Epithelial cell of prostate (primary cell): ENCODE measurements around the gene PIK3IP1.
A peak's percentile ranks its signal among the peaks of the same experiment; 100 is the strongest.

Source experiments
- DNase-seq: peaks from one replicate; pipeline ENCODE4 v3.0.0-alpha.2; 2011; ENCODE audit warnings: low read depth, low spot score
- H3K27ac ChIP-seq: fragments of 450-650 bp; 2 replicates; pipeline ENCODE4 v1.5.1; 2017; ENCODE audit warnings: mild to moderate bottlenecking

PIK3IP1 gene

GRCh38 chr22:31313366-31314147 is 21.3 kb upstream of the PIK3IP1 start:
- DNase-seq: peak; percentile 76
- H3K27ac ChIP-seq: peak overlapping the region; percentile 53

GRCh38 chr22:31308181-31308580 is 15.9 kb upstream of the PIK3IP1 start:
- DNase-seq: no peak

DNA sequence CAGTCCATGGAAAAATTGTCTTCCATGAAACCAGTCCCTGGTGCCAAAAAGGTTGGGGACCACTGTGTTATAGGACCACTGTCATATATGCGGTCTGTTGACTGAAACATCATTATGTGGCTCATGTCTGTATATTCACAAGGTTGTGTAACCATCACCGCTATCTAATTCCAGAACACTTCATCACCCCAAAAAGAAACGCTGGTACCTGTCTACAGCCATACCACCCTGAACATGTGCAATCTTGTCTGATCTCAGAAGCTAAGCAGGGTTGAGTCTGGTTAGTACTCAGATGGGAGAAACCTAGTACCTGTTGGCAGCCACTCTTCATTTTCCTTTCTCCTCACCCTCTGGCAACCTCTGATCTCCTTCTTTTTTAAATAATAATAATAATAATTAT is 12.9 kb upstream of the PIK3IP1 start:
- peak; percentile 80 for DNase-seq

More at GRCh38 chr22:31308181-31308580, 15.9 kb upstream of the PIK3IP1 start:
- no peak overlapping the region for H3K27ac ChIP-seq

GRCh38 chr22:31302537-31302936 is 10.2 kb upstream of the PIK3IP1 start:
- no peak for DNase-seq
- H3K27ac ChIP-seq: no peak overlapping the region

More for the DNA sequence above, 12.9 kb upstream of the PIK3IP1 start:
- peak overlapping the region; percentile 51 for H3K27ac ChIP-seq

- no peak for DNase-seq
- H3K27ac ChIP-seq: no peak overlapping the region
Observed at GRCh38 chr22:31302006-31302405, 9.7 kb upstream of the PIK3IP1 start.

GRCh38 chr22:31300896-31301295 is 8.6 kb upstream of the PIK3IP1 start:
- no peak overlapping the region for H3K27ac ChIP-seq
- DNase-seq: no peak

GRCh38 chr22:31295831-31296657 is 3.8 kb upstream of the PIK3IP1 start:
- H3K27ac ChIP-seq: peak overlapping the region; percentile 97
- DNase-seq: peak; percentile 66

DNA sequence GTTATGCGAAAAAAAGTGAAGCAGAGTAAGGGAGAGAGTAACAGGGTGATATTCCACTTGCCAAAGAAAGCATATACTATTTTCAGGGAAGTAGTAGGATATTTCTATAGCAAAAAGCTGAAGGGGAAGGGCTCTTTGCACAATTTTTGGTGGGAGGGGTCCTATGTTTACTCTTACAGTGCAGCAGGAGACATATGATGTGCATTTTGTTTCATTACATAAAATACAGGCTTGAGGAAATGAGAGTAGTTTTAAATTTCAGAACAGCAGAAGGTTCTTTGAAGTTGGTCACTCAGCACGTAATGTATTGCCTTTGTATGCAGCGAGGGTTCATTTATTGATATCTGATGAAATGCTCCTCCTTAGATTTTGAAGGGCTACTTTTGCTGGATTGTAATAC is 3.1 kb upstream of the PIK3IP1 start:
- DNase-seq: no peak
- peak overlapping the region; percentile 97 for H3K27ac ChIP-seq

- DNase-seq: no peak
- peak overlapping the region; percentile 97 for H3K27ac ChIP-seq
Observed at GRCh38 chr22:31291481-31292235, 630 bp downstream of the PIK3IP1 start.

DNA sequence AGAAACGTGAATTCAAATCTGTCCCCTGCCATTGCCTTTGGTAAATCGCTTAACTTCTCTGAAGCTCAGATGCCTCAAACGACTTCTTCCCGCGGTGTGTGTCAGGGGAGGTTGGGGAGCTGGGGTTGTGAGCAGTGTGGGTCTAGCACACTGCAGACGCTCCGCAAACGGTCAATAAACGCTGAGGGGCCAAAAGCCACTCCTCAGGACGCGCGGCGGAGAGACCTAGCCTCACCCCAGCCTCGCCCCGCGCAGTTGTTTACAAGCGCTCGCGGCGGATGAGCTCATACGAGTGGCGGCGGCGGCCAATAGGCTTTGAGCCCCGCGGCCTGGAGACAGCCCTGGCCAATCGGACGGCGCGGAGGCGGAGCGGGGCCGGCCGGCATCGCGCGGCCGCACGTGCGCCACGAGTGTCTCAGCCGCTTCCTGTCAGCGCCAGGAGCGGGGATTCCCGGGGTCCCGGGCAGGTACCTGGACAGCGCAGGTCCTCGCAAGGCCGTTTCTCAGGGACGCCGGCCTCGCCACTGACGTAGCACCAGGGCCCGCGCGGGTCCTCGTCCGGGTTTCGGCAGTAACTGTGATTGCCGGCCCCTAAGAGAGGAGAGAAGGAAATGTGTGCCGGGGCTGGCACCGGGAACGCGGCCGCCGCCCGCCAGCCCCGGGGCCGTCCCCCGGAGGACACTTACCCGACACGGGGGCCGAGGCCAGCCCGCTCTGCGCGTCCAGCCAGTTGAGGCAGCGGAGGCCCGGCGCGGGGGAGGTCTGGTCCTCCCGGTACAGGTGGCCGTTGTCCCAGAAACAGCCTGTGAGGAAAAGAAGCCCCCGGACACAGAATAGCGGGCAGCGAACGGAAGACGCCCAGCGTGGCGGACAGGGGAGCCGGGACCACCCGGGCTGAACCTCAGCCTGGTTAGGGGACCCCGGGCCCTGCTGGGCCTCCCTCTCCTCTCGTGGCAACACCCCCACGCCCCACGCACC is 1.5 kb downstream of the PIK3IP1 start:
- H3K27ac ChIP-seq: peak overlapping the region; percentile 97
- DNase-seq: peak; percentile 78

- no peak for DNase-seq
- H3K27ac ChIP-seq: no peak overlapping the region
Observed at GRCh38 chr22:31289344-31289743, 2.9 kb downstream of the PIK3IP1 start.

- H3K27ac ChIP-seq: no peak overlapping the region
- DNase-seq: no peak
Observed at GRCh38 chr22:31288496-31289240, 3.6 kb downstream of the PIK3IP1 start.

DNA sequence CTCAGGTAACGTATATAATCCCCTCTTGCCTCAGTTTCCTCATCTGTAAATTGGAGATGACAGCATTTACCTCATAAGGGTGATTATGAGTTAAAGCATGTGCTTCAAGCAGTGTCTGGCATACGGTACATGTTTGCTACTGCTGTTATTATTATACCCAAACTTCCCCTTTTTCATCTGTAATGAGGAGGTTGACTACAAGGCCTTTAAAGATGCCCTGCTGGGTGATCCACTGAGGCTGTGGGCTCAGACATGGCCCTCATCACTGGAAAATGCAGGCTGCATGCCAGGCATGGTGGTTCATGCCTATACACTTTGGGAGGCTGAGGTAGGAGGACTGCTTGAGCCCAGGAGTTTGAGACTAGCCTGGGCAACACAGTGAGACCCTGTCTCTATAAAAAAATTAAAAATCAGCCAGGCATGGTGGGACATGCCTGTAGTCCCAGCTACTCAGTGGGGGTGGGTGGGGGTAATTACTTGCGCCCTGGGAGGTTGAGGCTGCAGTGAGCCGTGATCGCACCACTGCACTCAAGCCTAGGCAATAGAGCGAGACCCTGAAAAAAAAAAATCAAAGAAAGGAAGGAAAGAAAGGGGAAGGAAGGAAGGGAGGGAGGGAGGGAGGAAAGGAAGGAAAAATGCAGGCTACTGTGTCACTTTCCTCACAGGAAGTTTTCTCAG is 4.3 kb downstream of the PIK3IP1 start:
- DNase-seq: no peak
- no peak overlapping the region for H3K27ac ChIP-seq

- no peak overlapping the region for H3K27ac ChIP-seq
- no peak for DNase-seq
Observed at GRCh38 chr22:31286360-31287255, 5.7 kb downstream of the PIK3IP1 start.

DNA sequence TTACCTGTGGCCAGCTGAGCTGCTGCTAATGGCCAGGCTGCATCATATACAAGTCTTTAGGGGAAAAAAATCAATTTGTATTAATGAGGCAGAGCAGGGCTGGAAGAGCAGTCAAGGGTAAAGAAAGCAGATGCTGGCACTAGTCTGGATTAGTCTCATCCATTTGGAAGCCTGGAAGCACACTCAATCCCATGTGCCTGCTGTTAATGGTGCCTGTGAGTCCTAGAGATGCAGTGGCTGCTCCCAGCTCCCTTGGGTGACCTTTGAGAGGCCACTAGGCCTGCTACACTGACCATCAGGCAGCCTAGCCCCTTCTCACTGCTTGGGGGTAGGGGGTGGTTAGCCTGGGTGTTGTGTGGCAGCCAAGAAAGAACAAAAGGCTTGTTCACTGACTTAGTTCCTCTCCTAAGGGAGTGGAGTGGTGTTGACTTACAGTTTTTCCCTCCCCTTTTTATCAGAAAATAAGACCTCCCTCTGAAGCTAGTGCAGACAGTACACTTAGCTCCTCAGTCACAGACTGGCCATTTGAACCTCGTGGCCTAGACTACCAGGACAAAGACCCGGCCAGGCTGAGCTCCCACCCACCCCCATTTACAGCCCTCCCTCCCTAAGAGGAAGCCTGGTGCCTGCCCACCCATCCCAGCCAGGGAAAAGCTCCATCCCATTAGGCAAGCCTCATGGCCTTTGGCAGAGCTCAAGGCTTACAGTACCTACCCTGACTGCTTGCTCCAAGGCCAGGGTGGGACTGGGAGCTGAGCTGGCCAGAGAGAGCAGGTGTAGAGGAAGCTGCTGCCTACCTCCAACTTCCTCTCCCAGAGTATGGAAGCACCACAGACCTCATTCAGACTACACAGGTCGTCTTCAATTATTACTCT is 7.8 kb downstream of the PIK3IP1 start:
- no peak overlapping the region for H3K27ac ChIP-seq
- no peak for DNase-seq

DNA sequence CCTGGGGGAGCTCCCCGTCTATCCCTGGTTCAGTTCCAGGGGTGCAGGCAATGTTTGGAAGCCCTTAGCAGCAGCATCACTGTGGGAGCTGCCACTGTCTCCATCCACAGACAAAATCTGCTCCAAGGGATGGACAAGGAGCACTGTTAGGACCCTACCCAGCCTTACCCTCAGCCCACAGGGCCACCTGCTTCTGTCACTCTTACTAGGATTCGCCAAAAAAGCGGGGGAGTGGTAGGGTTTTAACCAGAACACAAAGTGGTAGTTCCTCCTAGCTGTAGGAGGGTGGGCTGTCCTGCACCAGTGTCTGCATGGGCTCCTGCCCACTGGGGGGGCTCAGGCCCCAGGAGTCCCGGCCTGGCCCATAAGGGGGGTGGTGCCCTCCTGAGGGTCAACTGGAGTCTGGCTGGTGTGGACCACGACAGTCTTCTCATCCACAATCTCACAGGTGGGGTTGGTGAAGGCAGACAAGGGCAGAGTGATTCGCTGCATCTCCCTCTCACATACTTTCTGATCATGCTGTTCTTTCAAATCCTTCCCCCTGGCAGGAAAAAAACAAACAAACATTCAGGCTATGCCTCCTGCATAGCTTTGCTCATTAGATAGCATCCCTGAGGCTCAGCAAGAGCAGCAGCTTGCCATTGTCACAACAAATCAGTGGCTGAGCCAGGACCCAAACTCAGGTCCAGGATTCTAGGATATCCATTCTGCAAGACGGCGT is 9.4 kb downstream of the PIK3IP1 start:
- H3K27ac ChIP-seq: no peak overlapping the region
- DNase-seq: no peak
